MCF 10A (cell line): ENCODE data around the gene KANK4. TPM values are rescaled to one million over a fixed set of nuclear protein-coding genes. Genes with fewer than 3 reads are reported as not detected.

Experiments
- BruUV-seq: library from RNA; stranded (reverse); fragments of 400-500 nt; replicated peaks from 2 replicates; lab custom pipeline; 2021; lab: Mats Ljungman, UMichigan
- CTCF ChIA-PET: fragments of 300-600 bp; sonication (Branson Sonifier 250); formaldehyde crosslinking; extraction: SDS; loops from one replicate; lab custom pipeline; 2021; ENCODE audit warnings: antibody characterized with exemption, inconsistent platforms; lab: Yijun Ruan, JAX
- POLR2A ChIA-PET: fragments of 300-600, 350-650 bp; sonication (Branson Sonifier 250); formaldehyde crosslinking; extraction: SDS; loops from one replicate; lab custom pipeline; 2020; ENCODE audit warnings: antibody characterized with exemption, inconsistent platforms; lab: Yijun Ruan, JAX
- DNase-seq: peaks from one replicate; pipeline ENCODE4 v3.0.0-alpha.2; 2018; ENCODE audit not compliant: unreplicated experiment
- H3K27ac Mint-ChIP-seq: one replicate; pipeline ENCODE4 v1.8.0; 2022; ENCODE audit warnings: mild to moderate bottlenecking, low read depth, mixed read lengths; ENCODE audit not compliant: unreplicated experiment
- H3K27me3 Mint-ChIP-seq: one replicate; pipeline ENCODE4 v1.8.0; 2022; ENCODE audit warnings: mixed read lengths; ENCODE audit not compliant: insufficient read depth, unreplicated experiment
- H3K36me3 Mint-ChIP-seq: one replicate; pipeline ENCODE4 v1.8.0; 2022; ENCODE audit warnings: mild to moderate bottlenecking, moderate library complexity, mixed read lengths; ENCODE audit not compliant: insufficient read depth, unreplicated experiment
- H3K4me1 Mint-ChIP-seq: one replicate; pipeline ENCODE4 v1.8.0; 2022; ENCODE audit warnings: mixed read lengths; ENCODE audit not compliant: insufficient read depth, unreplicated experiment
- H3K4me3 Mint-ChIP-seq: one replicate; pipeline ENCODE4 v1.8.0; 2022; ENCODE audit warnings: mild to moderate bottlenecking, moderate library complexity, mixed read lengths; ENCODE audit not compliant: unreplicated experiment
- H3K9me3 Mint-ChIP-seq: one replicate; pipeline ENCODE4 v1.8.0; 2022; ENCODE audit warnings: mixed read lengths; ENCODE audit not compliant: unreplicated experiment
- CTCF ChIP-seq: fragments of 200-600 bp; IDR thresholded peaks from one replicate; pipeline ENCODE4 v1.8.0; 2022; ENCODE audit warnings: antibody characterized with exemption, mild to moderate bottlenecking; ENCODE audit not compliant: unreplicated experiment
- intact Hi-C: fragments of 100-400 bp; cut with micrococcal nuclease; formaldehyde crosslinking; loops from 2 replicates; pipeline ENCODE4 v1.14.1; 2022
- total RNA-seq: library from RNA; stranded (reverse); gene quantifications from 2 replicates; pipeline ENCODE4 v1.2.3, GENCODE V29; 2022

Gene KANK4
- total RNA-seq, 1 experiment from 2014 or later = 0.51 TPM

DNA sequence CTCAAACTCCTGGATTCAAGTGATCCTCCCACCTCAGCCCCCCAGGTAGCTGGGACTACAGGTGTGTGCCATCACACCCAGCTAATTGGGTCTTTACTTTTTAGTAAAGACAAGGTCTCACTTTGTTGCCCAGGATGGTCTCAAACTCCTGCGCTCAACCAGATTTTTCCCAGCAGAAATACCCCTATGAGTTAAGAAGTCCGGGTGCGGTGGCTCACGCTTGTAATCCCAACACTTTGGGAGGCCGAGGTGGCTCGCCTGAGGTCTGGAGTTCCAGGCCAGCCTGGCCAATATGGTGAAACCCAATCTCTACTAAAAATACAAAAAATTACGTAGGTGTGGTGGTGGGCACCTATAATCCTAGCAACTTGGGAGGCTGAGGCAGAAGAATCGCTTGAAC is 131.1 kb downstream of the KANK4 start:
- intact Hi-C loops = no loop called here
- no TSS peak for BruUV-seq
- Mint-ChIP-seq H3K36me3 (no peaks in the 10 kb centered on the region), H3K27me3 (no peaks in the 10 kb centered on the region), H3K9me3 (no peaks in the 10 kb centered on the region), H3K4me1 (no peaks in the 10 kb centered on the region), H3K27ac (no peak overlapping the region), H3K4me3 (no peak overlapping the region)
- POLR2A ChIA-PET = no interaction called here
- no peak for TF ChIP-seq CTCF
- CTCF ChIA-PET = interaction anchor here (1.3 kb wide), 1 partner anchor 219 kb away, joined by 3 read pairs; no protein-coding TSS in a partner anchor
- no peak for DNase-seq

GRCh38 chr1:62187548-62187947 is 131.7 kb downstream of the KANK4 start:
- Mint-ChIP-seq H3K27me3 (no peaks in the 10 kb centered on the region), H3K36me3 (no peaks in the 10 kb centered on the region), H3K27ac (no peak overlapping the region), H3K4me3 (no peak overlapping the region), H3K9me3 (no peaks in the 10 kb centered on the region), H3K4me1 (no peaks in the 10 kb centered on the region)
- no peak for DNase-seq
- ChIA-PET POLR2A (no interaction called here), CTCF (interaction anchor here (1.3 kb wide), 1 partner anchor 220 kb away, joined by 3 read pairs; no protein-coding TSS in a partner anchor)
- BruUV-seq = no TSS peak
- intact Hi-C loops = no loop called here
- TF ChIP-seq CTCF = no peak

Other genes starting within 250 kb of the KANK4 start
- gene L1TD1, start 124.6 kb downstream of the KANK4 start, total RNA-seq = not detected in 2 replicates
- 32.8 and 47.2 TPM in 2 replicates for gene USP1, start 117.6 kb upstream of the KANK4 start, total RNA-seq